ENCODE data around the gene MERTK. TPM values are rescaled to one million over a fixed set of nuclear protein-coding genes. Genes with fewer than 3 reads are reported as not detected.

Gene MERTK
- total RNA-seq, 4 donors from 2014 or later = 10.8 to 28.6 (median 11.6) TPM

GRCh38 chr2:111950236-111950635 lies 51.8 kb downstream of the MERTK start:
- no peaks in the 10 kb centered on the region for H3K36me3 ChIP-seq
- TF ChIP-seq POLR2AphosphoS5 (IDR thresholded peaks at IDR 0.05) (no peak), POLR2A (IDR thresholded peaks at IDR 0.05) (no peak), CTCF (IDR thresholded peaks at IDR 0.05) (no peak), EP300 (IDR thresholded peaks at IDR 0.05; ENCODE audit: low read depth) (no peak)
- H3K27ac ChIP-seq = no peak overlapping the region
- no peaks in the 10 kb centered on the region for H3K9me3 ChIP-seq
- no peak overlapping the region for H3K4me3 ChIP-seq
- intact Hi-C loops (cut with DNase I; ENCODE audit: low total_unique reads) = no loop called here
- whole genome bisulfite sequencing, 2 donors (ENCODE audit: low coverage in 1 of 2) = 85 to 91% methylated on average over 1 of the region's 1 CpG
- in situ Hi-C loops (cut with MboI; ENCODE audit: low pct_ligation_motif_present in 1 of 4, low pct_unique_long_range_greater_than_20kb in 1 of 4, low sequenced_read_pairs in 3 of 4) = no loop called here
- no peak for DNase-seq
- peaks cover 19 to 25% (median 21%) of the 10 kb centered on the region in 4 donors for H3K4me1 ChIP-seq
- no peaks in the 10 kb centered on the region for H3K27me3 ChIP-seq

- H3K9me3 ChIP-seq = no peaks in the 10 kb centered on the region
- H3K27me3 ChIP-seq = no peaks in the 10 kb centered on the region
- no peak overlapping the region for H3K4me3 ChIP-seq
- no peak for DNase-seq
- H3K36me3 ChIP-seq = no peaks in the 10 kb centered on the region
- TF ChIP-seq CTCF (IDR thresholded peaks at IDR 0.05) (no peak), EP300 (IDR thresholded peaks at IDR 0.05; ENCODE audit: low read depth) (no peak), POLR2AphosphoS5 (IDR thresholded peaks at IDR 0.05) (no peak), POLR2A (IDR thresholded peaks at IDR 0.05) (no peak)
- in situ Hi-C loops (cut with MboI; ENCODE audit: low pct_ligation_motif_present in 1 of 4, low pct_unique_long_range_greater_than_20kb in 1 of 4, low sequenced_read_pairs in 3 of 4) = no loop called here
- no peak overlapping the region for H3K27ac ChIP-seq
- intact Hi-C loops (cut with DNase I; ENCODE audit: low total_unique reads) = no loop called here
- WGBS, 2 donors (ENCODE audit: low coverage in 1 of 2) = 98 to 100% methylated on average over 1 to 2 of the region's 2 CpGs
- H3K4me1 ChIP-seq = peaks cover 6 to 16% (median 8%) of the 10 kb centered on the region in 4 donors
Observed at GRCh38 chr2:111951486-111951885, 53.1 kb downstream of the MERTK start.

- WGBS, 2 donors (ENCODE audit: low coverage in 1 of 2) = 89 to 93% methylated on average over 6 of the region's 6 CpGs
Observed at GRCh38 chr2:111952871-111953452, 54.6 kb downstream of the MERTK start.

More at GRCh38 chr2:111952871-111953452, 54.6 kb downstream of the MERTK start:
- in situ Hi-C loops (cut with MboI; ENCODE audit: low pct_ligation_motif_present in 1 of 4, low pct_unique_long_range_greater_than_20kb in 1 of 4, low sequenced_read_pairs in 3 of 4) (no loop called here), intact Hi-C loops (cut with DNase I; ENCODE audit: low total_unique reads) (no loop called here)
- no peak overlapping the region for H3K4me3 ChIP-seq
- no peak for DNase-seq
- H3K9me3 ChIP-seq = no peaks in the 10 kb centered on the region
- no peaks in the 10 kb centered on the region for H3K36me3 ChIP-seq
- TF ChIP-seq POLR2AphosphoS5 (IDR thresholded peaks at IDR 0.05) (no peak), POLR2A (IDR thresholded peaks at IDR 0.05) (no peak), EP300 (IDR thresholded peaks at IDR 0.05; ENCODE audit: low read depth) (no peak), CTCF (IDR thresholded peaks at IDR 0.05) (no peak)
- H3K27me3 ChIP-seq = no peaks in the 10 kb centered on the region
- H3K4me1 ChIP-seq = peaks cover 0 to 7% (median 0%) of the 10 kb centered on the region in 4 donors
- no peak overlapping the region for H3K27ac ChIP-seq
